Mucosa of descending colon (tissue), 3 donors: Measurements from ENCODE around the gene ZNF436. TPM values are rescaled to one million over a fixed set of nuclear protein-coding genes. Genes with fewer than 3 reads are reported as not detected.

Source experiments
- ATAC-seq: fragments of 200-7000 bp; cut with Tn5 transposase; one replicate; pipeline ENCODE4 v1.9.1; 2020; ENCODE audit warnings: mild to moderate bottlenecking, moderate library complexity
- DNase-seq, 3 donors: peaks; one replicate each; pipeline ENCODE4 v3.0.0-alpha.2; 2020
- H3K36me3 ChIP-seq: fragments of 200-600 bp; one replicate; pipeline ENCODE4 v1.8.0; 2021; ENCODE audit warnings: low read depth, mild to moderate bottlenecking
- H3K4me1 ChIP-seq: fragments of 200-600 bp; one replicate; pipeline ENCODE4 v1.8.0; 2021; ENCODE audit warnings: low read depth, mild to moderate bottlenecking
- H3K4me3 ChIP-seq: fragments of 200-600 bp; one replicate; pipeline ENCODE4 v1.8.0; 2021; ENCODE audit warnings: mild to moderate bottlenecking
- H3K9me3 ChIP-seq: fragments of 200-600 bp; one replicate; pipeline ENCODE4 v1.8.0; 2021; ENCODE audit warnings: mild to moderate bottlenecking
- CTCF ChIP-seq: fragments of 200-600 bp; IDR thresholded peaks from one replicate; pipeline ENCODE4 v1.8.0; 2022; ENCODE audit warnings: antibody characterized with exemption, mild to moderate bottlenecking
- intact Hi-C, 2 donors: fragments of 100-400 bp; cut with DNase I in 1 of 2; cut with micrococcal nuclease in 1 of 2; formaldehyde crosslinking; loops; one replicate each; pipeline versions ENCODE4 v1.11.0 to v1.11.1; 2022; cut with DNase I, micrococcal nuclease
- total RNA-seq, 3 donors: library from RNA; stranded (reverse); fragmentation: NEBNext Ultra II Directional in 2 of 3; extraction: Animal tissue kit (Norgen Biotek cat#: 25700) in 2 of 3; gene quantifications; one replicate each; pipeline versions ENCODE4 v1.2.1 to v1.2.4, GENCODE V29; 2021 to 2023
- donor health status: DM: no; HTN: no; CAD: no; lungs with moderate emphysema.
- donor health status: DM: no; HTN: no; CAD: no.
- donor health status: DM: no; HTN: yes; CAD: no.

ZNF436 gene
- total RNA-seq, 3 donors from 2014 or later, result 10.1 to 15.2 (median 11.4) TPM

GRCh38 chr1:23396380-23396779, 26.7 kb upstream of the ZNF436 start:
- no peak for TF ChIP-seq CTCF
- peaks cover 2% of the 10 kb centered on the region for H3K36me3 ChIP-seq
- DNase-seq (no peak), ATAC-seq (no peak)
- H3K9me3 ChIP-seq, result no peaks in the 10 kb centered on the region
- intact Hi-C loops, result no loop called here
- H3K4me3 ChIP-seq, result no peak overlapping the region
- H3K4me1 ChIP-seq, result no peaks in the 10 kb centered on the region

- peaks cover 2% of the 10 kb centered on the region for H3K36me3 ChIP-seq
- no peak overlapping the region for H3K4me3 ChIP-seq
- intact Hi-C loops, result no loop called here
- H3K4me1 ChIP-seq, result no peaks in the 10 kb centered on the region
- DNase-seq (no peak), ATAC-seq (no peak)
- no peaks in the 10 kb centered on the region for H3K9me3 ChIP-seq
- TF ChIP-seq CTCF, result no peak
These were observed 26.2 kb upstream of the ZNF436 start for GRCh38 chr1:23395849-23396248.

GRCh38 chr1:23395154-23395724, 25.6 kb upstream of the ZNF436 start:
- H3K4me1 ChIP-seq, result no peaks in the 10 kb centered on the region
- no peak for DNase-seq
- no peak for ATAC-seq
- H3K36me3 ChIP-seq, result peaks cover 2% of the 10 kb centered on the region
- no peak for TF ChIP-seq CTCF
- H3K4me3 ChIP-seq, result no peak overlapping the region
- intact Hi-C loops, result no loop called here
- no peaks in the 10 kb centered on the region for H3K9me3 ChIP-seq

GRCh38 chr1:23394684-23395083, 25.0 kb upstream of the ZNF436 start:
- peak; percentile 65 for ATAC-seq
- TF ChIP-seq CTCF, result no peak
- intact Hi-C loops, result no loop called here
- Histone ChIP-seq H3K36me3 (peaks cover 2% of the 10 kb centered on the region), H3K9me3 (no peaks in the 10 kb centered on the region), H3K4me1 (no peaks in the 10 kb centered on the region), H3K4me3 (no peak overlapping the region)
- peak; percentile 53 to 74 (median 57) for DNase-seq

GRCh38 chr1:23394181-23394580, 24.5 kb upstream of the ZNF436 start:
- Histone ChIP-seq H3K9me3 (no peaks in the 10 kb centered on the region), H3K4me3 (no peak overlapping the region), H3K4me1 (no peaks in the 10 kb centered on the region), H3K36me3 (peaks cover 2% of the 10 kb centered on the region)
- intact Hi-C loops, result no loop called here
- no peak for DNase-seq
- ATAC-seq, result peak; percentile 8
- TF ChIP-seq CTCF, result no peak

- H3K36me3 ChIP-seq, result peaks cover 2% of the 10 kb centered on the region
- no peaks in the 10 kb centered on the region for H3K4me1 ChIP-seq
- H3K9me3 ChIP-seq, result no peaks in the 10 kb centered on the region
- no peak for TF ChIP-seq CTCF
- DNase-seq (peak in 2 of 3 donors; percentile 44 to 64), ATAC-seq (peak; percentile 48)
- intact Hi-C loops, result no loop called here
- no peak overlapping the region for H3K4me3 ChIP-seq
These were observed 24.1 kb upstream of the ZNF436 start for GRCh38 chr1:23393706-23394105.
